Smooth muscle cell (in vitro differentiated cells): ENCODE measurements around the gene RUVBL2. TPM values are rescaled to one million over a fixed set of nuclear protein-coding genes. Genes with fewer than 3 reads are reported as not detected.
A peak's percentile ranks its signal among the peaks of the same experiment; 100 is the strongest.
"Not testable (repeated sequence)": the region's sequence is repeated elsewhere in the genome, so short reads cannot be mapped to it uniquely, and the experiment has no call there.

ENCODE experiments used
- DNase-seq: peaks from one replicate; lab custom pipeline; 2025; ENCODE audit not compliant: unreplicated experiment; lab: John Stamatoyannopoulos, UW
- H2AFZ ChIP-seq: fragments of 200-600 bp; sonication (generic); 2 replicates; pipeline ENCODE4 v1.6.0; 2016; ENCODE audit warnings: antibody characterized with exemption, low read depth, mild to moderate bottlenecking
- H3F3A ChIP-seq: fragments of 200-600 bp; sonication (generic); 2 replicates; pipeline ENCODE4 v1.6.0; 2017; ENCODE audit warnings: antibody characterized with exemption, low read depth
- H3K27ac ChIP-seq: fragments of 200-600 bp; sonication (generic); 2 replicates; pipeline ENCODE4 v1.5.1; 2016; ENCODE audit warnings: low read depth, mild to moderate bottlenecking
- H3K27me3 ChIP-seq: fragments of 200-600 bp; sonication (generic); 2 replicates; pipeline ENCODE4 v1.6.1; 2016; ENCODE audit warnings: low read depth, mild to moderate bottlenecking
- H3K36me3 ChIP-seq: fragments of 200-600 bp; sonication (generic); 2 replicates; pipeline ENCODE4 v1.5.1; 2016; ENCODE audit warnings: low read depth
- H3K4me1 ChIP-seq: fragments of 200-600 bp; sonication (generic); 2 replicates; pipeline ENCODE4 v1.5.1; 2016; ENCODE audit warnings: low read depth
- H3K4me2 ChIP-seq: fragments of 200-600 bp; sonication (generic); 2 replicates; pipeline ENCODE4 v1.6.0; 2016; ENCODE audit warnings: mild to moderate bottlenecking
- H3K4me3 ChIP-seq: fragments of 200-600 bp; sonication (generic); 2 replicates; pipeline ENCODE4 v1.5.1; 2016; ENCODE audit warnings: mild to moderate bottlenecking
- H3K79me2 ChIP-seq: fragments of 200-600 bp; sonication (generic); 2 replicates; pipeline ENCODE4 v1.6.0; 2016; ENCODE audit warnings: low read depth, mild to moderate bottlenecking
- H3K9ac ChIP-seq: fragments of 200-600 bp; sonication (generic); 2 replicates; pipeline ENCODE4 v1.6.0; 2016; ENCODE audit warnings: low read depth
- H3K9me3 ChIP-seq: fragments of 200-600 bp; sonication (generic); replicated peaks from 2 replicates; pipeline ENCODE4 v1.5.1; 2016; ENCODE audit warnings: low read depth
- H4K20me1 ChIP-seq: fragments of 200-600 bp; sonication (generic); 2 replicates; pipeline ENCODE4 v1.6.0; 2016; ENCODE audit warnings: low read depth
- WGBS: methylation state at CpG from one replicate; pipeline ENCODE4 v1.1.7; 2016; ENCODE audit warnings: low lambda C conversion rate; 5-methylcytosine and 5-hydroxymethylcytosine counted together
- polyA plus RNA-seq: library from polyadenylated mRNA; unstranded; fragments of >200 nt; fragmentation: Nextera tagmentation; extraction: Ambion mirVana; gene quantifications from 2 replicates; pipeline ENCODE4 v1.2.1, GENCODE V29; 2016
- total RNA-seq: library from RNA; depleted of rRNA; stranded (reverse); fragments of >200 nt; gene quantifications from 2 replicates; pipeline ENCODE4 v1.2.3, GENCODE V29; 2014
- TF ChIP-seq, protein P1 (sequence below): fragments of 200-600 bp; sonication (generic); IDR thresholded peaks from 2 replicates; pipeline ENCODE4 v1.5.1; 2017; ENCODE audit warnings: borderline replicate concordance, mild to moderate bottlenecking, antibody characterized with exemption; ENCODE audit not compliant: insufficient read depth, poor library complexity, severe bottlenecking

RUVBL2 gene
- total and polyA plus RNA-seq, 2 experiments from 2014 or later, result 89.4 to 123 TPM

DNA sequence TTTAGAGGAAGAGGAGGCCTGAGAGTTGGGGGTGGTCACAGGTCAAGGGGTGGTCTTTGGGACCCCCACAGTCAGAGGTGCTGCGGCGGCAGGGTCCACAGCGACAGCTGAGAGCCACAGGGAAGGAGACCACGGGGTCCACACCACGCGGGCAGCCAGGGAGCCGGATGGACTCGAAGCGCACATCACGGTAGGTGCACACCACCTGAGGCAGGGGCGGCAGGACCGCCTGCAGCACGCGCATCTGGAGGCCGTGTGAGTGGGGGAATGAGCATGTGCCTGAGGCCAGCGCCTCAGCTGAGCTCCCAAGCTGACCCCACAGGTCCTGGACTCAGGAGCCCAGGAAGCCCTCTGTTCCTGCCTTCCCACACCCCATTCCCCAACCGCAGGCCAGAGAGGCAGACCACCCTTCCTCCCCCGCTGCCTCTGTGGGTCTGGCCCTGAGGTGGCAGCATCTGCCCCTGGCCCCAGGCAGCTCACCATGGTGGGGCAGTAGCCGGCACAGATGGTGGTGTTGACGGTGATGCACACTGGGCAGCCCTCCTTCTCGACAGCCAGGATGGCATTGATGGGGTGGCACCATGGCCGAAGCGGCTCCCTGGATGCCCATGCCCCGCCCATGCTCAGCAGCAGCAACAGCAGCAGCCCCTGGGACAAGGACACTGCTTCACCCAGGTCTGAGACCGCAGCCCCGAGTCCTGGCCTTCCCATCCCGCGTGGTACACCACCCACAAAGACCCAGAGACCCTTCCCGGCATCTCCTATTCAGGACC is 22.6 kb downstream of the RUVBL2 start:
- H3K4me3 ChIP-seq, result no peak overlapping the region
- H3F3A ChIP-seq, result no peaks in the 10 kb centered on the region
- H3K27ac ChIP-seq, result no peak overlapping the region
- no peaks in the 10 kb centered on the region for H3K36me3 ChIP-seq
- TF ChIP-seq, protein P1, sequence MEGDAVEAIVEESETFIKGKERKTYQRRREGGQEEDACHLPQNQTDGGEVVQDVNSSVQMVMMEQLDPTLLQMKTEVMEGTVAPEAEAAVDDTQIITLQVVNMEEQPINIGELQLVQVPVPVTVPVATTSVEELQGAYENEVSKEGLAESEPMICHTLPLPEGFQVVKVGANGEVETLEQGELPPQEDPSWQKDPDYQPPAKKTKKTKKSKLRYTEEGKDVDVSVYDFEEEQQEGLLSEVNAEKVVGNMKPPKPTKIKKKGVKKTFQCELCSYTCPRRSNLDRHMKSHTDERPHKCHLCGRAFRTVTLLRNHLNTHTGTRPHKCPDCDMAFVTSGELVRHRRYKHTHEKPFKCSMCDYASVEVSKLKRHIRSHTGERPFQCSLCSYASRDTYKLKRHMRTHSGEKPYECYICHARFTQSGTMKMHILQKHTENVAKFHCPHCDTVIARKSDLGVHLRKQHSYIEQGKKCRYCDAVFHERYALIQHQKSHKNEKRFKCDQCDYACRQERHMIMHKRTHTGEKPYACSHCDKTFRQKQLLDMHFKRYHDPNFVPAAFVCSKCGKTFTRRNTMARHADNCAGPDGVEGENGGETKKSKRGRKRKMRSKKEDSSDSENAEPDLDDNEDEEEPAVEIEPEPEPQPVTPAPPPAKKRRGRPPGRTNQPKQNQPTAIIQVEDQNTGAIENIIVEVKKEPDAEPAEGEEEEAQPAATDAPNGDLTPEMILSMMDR, result no peak
- no peak overlapping the region for H3K9ac ChIP-seq
- no peak overlapping the region for H2AFZ ChIP-seq
- 99% methylated on average over 23 of the region's 29 CpGs for WGBS
- H4K20me1 ChIP-seq, result no peaks in the 10 kb centered on the region
- DNase-seq, result no peak
- H3K4me1 ChIP-seq, result no peaks in the 10 kb centered on the region
- no peak overlapping the region for H3K4me2 ChIP-seq
- H3K79me2 ChIP-seq, result no peaks in the 10 kb centered on the region
- no peaks in the 10 kb centered on the region for H3K9me3 ChIP-seq
- peaks cover 6% of the 10 kb centered on the region for H3K27me3 ChIP-seq

DNA sequence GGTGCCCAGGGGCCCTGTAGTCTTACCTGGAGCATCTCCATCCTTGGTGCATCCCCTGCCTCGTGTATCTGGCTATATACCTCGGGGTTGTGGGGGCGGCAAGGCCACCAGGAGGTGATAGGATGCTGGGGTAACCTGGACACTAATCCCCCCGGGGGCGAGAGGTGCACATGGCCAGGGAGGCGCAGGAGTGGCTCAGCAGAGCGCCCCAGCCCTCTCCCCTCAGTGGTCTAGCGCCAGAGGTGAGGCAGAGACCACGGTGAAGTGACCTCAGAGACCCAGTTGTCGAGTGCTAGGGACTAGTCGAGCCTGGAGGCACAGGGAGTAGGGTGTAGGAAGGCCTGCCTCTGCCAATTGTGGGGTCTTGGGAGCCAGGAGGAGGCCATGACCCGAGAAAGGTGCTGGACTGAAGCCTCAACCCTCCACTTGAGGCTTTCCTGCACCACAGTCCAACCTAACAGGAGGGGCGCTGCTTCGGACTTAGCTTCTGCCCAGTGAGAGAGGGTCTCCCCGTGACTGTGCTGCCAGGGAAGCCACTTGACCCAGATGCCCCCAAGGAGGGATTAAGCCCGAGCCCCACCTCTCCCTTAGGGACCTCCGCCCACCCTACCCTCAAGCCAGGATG is 23.5 kb downstream of the RUVBL2 start, which contains the start of gene LHB:
Gene LHB (minus strand): TSS at position 51 of the 625 bp plus-strand sequence. CDS start 10 bp downstream, at position 41.
- WGBS, result 80% methylated on average over 17 of the region's 17 CpGs

DNA sequence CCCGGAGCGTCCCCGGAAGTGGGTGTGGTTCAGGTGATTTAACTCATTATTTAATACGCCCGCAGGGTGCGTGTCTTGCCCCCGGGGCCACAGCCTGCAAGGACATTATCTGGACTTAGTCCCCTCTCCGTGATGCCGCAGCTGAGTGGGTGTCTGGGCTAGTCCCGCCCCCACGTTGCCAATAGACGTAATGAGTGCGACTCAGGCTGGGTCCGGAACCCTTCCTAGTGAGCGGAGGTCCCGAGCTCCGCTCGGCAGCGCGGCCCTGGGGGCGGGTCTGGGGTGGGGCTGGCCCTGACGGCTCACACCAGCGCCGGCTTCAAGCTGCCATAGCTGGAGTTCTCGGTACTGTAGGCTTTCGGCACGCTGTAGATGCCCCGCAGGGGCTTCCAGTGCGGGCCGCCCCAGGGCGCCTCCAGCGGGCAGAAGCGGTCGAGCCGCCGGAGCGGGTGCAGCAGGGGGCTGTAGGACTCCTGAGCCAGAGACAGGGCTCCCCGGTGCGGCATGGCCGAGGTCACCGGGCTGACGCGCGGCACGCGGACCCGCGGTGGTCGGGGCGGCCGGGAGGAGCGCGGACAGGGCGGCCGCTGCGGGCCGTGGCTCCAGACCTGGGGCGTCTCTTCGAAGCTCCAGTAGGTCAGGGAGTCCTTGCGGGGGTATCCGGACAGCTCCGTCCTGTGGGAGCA is 24.1 kb downstream of the RUVBL2 start:
- peak overlapping the region; percentile 46 for H3K4me3 ChIP-seq
- H3K27me3 ChIP-seq, result peaks cover 6% of the 10 kb centered on the region
- 5% methylated on average over 57 of the region's 62 CpGs for WGBS
- no peaks in the 10 kb centered on the region for H4K20me1 ChIP-seq
- TF ChIP-seq, protein P1, result peak; percentile 36
- no peaks in the 10 kb centered on the region for H3K79me2 ChIP-seq
- H3F3A ChIP-seq, result no peaks in the 10 kb centered on the region
- H3K4me2 ChIP-seq, result peak overlapping the region; percentile 95
- H3K4me1 ChIP-seq, result no peaks in the 10 kb centered on the region
- H3K9me3 ChIP-seq, result no peaks in the 10 kb centered on the region
- peak; percentile 25 for DNase-seq
- no peaks in the 10 kb centered on the region for H3K36me3 ChIP-seq
- H3K9ac ChIP-seq, result no peak overlapping the region
- H3K27ac ChIP-seq, result no peak overlapping the region
- H2AFZ ChIP-seq, result peak overlapping the region; percentile 1

More for the DNA sequence above, 23.5 kb downstream of the RUVBL2 start, which contains the start of gene LHB:
- H4K20me1 ChIP-seq, result no peaks in the 10 kb centered on the region
- H3K4me1 ChIP-seq, result no peaks in the 10 kb centered on the region
- peak within 1 kb of the TSS; percentile 46 for H3K4me3 ChIP-seq
- H3K9me3 ChIP-seq, result no peaks in the 10 kb centered on the region
- peaks cover 6% of the 10 kb centered on the region for H3K27me3 ChIP-seq
- H2AFZ ChIP-seq, result peak within 1 kb of the TSS; percentile 1
- no peak for DNase-seq
- no peak within 1 kb of the TSS for H3K9ac ChIP-seq
- H3K79me2 ChIP-seq, result no peaks in the 10 kb centered on the region
- H3K27ac ChIP-seq, result no peak within 1 kb of the TSS
- peak within 1 kb of the TSS; percentile 95 for H3K4me2 ChIP-seq
- TF ChIP-seq, protein P1, result no peak
- no peaks in the 10 kb centered on the region for H3K36me3 ChIP-seq
- H3F3A ChIP-seq, result no peaks in the 10 kb centered on the region

DNA sequence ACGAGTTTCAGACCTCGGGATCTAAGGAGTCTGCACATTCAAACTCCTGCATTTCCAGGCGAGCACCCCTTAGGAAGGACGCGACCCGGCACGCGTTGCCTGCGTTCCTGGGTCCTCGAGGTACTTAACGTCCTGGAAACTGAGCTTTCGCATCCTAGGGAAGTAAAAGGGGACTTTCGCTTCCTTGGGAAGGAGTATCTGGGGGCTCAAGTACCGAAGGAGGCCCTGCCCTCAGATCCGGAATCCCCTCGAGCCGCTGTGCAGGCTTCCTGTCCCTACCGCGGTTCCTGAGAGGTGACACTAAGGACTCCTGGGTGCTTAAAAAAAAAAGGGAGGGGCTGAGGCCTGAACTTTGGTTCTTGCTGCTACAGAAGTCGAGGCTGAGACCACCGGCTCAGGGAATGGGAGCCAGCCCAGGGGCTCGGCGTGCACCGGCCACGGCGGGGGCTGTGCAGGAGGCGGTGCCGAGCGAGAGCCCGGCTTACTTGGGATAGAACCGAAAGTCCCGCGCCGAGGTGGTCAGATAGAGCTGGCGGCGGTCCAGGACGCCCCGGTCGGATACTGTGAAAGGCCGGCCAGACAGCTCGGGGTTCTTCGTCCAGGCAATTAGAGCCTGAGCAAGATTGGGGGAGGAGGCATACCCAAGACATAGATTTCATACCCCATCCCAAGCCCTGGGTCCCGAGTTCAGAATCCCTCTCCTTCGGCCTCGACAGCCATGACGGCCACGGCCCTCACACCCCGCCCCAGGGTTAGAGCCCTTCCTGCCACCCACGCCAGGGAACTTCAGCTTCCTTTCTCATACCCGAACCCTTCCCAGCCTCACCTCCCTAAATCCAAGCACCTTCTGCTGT is 24.9 kb downstream of the RUVBL2 start:
- DNase-seq, H3K79me2 ChIP-seq, H3K9me3 ChIP-seq, H3K27ac ChIP-seq, H3K9ac ChIP-seq, H3K4me1 ChIP-seq, H2AFZ ChIP-seq, H4K20me1 ChIP-seq, H3K36me3 ChIP-seq, H3K27me3 ChIP-seq, H3F3A ChIP-seq: not testable (repeated sequence)
- Histone ChIP-seq H3K4me2 (peak overlapping the region; percentile 95), H3K4me3 (peak overlapping the region; percentile 46)
- WGBS, result 52% methylated on average over 44 of the region's 50 CpGs
